Forelimb muscle (tissue), 1 donor: ENCODE measurements around the gene STOX2. TPM values are rescaled to one million over a fixed set of nuclear protein-coding genes. Genes with fewer than 3 reads are reported as not detected.

ENCODE experiments used
- DNase-seq: peaks from one replicate; pipeline ENCODE4 v3.0.0-alpha.2; 2013; ENCODE audit warnings: low read depth
- polyA plus RNA-seq: library from polyadenylated mRNA; unstranded; fragments of 120-200 nt; gene quantifications from one replicate; pipeline ENCODE4 v1.2.1, GENCODE V29; 2013; ENCODE audit not compliant: insufficient read length

Gene STOX2
- polyA plus RNA-seq, 1 donor = 5.4 TPM

DNA sequence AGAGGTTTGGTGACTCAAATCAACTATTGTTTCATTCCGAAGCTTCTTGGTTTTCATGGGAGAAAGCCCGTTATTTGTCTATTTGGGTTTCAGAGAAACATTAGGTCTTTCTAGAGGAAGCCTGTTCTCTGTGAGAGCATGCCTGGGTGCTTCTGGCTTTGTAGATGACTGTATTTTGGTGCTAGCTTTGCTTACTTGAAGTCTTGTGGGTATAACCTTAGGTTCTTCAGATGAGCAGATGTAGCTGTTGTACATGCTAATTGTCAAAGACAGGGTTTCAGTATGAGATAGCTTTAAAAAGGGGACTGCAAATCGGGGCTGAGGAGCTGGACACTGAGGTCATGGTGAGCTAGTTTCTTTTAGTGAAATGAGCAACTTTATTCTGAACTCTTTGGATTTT lies 7.9 kb upstream of the STOX2 start:
- no peak for DNase-seq

DNA sequence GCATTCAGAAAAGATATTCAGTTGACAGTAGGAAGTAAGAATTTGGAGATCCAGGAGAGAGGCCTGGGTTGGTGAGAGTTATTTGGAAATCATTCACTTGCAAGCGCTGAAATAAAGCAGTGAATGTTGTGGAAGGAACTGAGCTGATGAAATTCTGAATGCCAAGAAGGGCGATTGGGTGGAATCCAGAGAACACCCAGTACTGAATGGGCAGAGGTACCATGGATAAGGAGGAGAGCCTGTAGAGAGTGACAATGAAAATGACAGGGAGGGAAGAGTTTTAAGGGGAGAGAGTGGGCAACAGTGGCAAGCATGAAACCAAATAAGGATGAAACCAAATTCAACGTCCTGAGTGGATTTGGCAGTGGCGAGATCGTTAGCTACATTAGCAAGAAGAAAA lies 6.7 kb upstream of the STOX2 start:
- no peak for DNase-seq

DNA sequence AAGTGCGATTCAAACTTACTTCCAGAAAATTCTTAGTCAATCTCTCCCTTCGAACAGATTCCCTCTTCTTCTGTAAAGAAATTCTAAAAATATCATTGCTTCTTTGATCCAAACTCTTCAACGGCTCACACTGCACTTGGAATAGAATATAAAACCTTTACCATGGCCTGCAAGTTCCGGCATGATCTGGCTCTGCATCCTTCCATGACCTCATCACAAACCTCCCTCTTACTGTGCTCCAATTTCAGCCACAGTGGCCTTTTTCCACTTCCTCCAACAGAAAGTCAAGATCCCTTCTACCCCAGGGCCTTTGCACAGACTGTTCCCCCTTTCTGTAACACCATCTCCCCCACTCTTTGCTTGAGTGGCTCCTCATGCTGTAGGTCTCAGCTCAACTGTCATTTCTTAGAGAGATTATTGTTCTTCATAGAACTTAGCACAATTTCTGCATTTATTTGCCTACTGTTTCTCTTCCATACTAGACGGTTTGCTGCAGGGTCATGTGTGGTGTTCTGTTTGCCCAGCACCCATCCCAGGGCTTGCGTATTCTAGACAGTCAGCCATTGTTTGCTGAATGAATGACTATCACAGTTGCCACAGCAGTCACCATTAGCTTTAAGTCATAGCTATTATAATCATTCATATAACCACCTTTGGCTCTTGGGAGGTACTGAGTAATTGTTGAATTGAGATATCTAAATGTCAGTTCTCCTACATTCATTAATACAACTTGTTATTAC lies 1.9 kb upstream of the STOX2 start:
- DNase-seq = no peak

DNA sequence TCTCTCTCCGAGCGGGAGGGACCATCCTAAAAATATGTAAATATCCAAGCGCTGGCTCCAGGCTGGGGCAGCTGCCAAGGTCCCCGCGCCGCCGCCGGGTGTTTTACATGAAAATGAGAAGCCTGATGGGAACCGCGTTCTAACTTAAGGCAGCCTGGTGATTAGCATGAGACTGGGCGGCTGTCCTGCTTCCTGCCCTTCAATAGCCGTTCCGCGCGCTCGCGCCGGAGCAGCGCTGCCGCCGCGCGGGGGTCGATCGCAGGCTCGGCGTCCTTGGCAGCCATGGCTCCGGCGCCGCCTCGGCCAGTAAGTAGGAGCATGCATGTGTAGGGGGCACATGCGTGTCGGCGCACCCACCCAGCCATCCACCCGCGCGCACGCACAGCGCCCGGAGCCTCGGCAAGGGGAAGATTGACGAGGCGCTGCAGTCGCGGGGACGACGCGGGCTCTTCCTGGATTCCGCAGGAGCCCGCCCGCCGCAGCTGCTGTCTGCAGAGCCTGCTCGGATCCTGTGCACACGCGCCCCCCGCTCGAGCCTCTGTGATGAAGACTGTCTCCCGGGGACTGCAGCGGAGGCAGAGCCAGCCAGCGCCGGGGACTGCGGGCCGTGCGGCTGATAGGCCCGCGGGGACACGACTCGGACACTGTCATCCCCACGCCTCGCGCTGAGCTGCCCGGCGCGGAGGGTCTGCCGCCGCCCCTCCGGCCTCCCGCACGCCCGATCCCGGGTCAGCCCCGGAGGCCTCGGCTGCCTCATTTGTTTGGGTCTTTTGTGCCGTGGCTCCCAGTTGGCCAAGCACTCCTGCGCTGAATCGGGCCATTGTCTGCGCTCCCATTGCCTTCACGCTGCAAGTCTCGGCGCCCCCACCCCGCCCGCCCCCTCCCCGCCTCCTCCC lies 734 bp downstream of the STOX2 start:
- no peak for DNase-seq

DNA sequence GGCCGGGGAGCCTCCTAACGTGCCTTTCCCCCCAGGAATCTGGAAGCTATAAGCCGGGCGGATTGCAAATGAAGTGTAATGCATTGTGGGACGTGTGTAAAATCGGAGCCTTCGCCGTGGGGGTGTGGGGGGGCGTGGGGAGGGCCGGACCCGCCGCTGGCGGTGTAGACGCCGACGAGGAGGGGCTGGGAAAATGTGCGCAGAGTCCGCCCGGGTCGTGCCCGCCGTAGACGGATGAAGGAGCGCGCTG lies 1.3 kb downstream of the STOX2 start:
- no peak for DNase-seq

DNA sequence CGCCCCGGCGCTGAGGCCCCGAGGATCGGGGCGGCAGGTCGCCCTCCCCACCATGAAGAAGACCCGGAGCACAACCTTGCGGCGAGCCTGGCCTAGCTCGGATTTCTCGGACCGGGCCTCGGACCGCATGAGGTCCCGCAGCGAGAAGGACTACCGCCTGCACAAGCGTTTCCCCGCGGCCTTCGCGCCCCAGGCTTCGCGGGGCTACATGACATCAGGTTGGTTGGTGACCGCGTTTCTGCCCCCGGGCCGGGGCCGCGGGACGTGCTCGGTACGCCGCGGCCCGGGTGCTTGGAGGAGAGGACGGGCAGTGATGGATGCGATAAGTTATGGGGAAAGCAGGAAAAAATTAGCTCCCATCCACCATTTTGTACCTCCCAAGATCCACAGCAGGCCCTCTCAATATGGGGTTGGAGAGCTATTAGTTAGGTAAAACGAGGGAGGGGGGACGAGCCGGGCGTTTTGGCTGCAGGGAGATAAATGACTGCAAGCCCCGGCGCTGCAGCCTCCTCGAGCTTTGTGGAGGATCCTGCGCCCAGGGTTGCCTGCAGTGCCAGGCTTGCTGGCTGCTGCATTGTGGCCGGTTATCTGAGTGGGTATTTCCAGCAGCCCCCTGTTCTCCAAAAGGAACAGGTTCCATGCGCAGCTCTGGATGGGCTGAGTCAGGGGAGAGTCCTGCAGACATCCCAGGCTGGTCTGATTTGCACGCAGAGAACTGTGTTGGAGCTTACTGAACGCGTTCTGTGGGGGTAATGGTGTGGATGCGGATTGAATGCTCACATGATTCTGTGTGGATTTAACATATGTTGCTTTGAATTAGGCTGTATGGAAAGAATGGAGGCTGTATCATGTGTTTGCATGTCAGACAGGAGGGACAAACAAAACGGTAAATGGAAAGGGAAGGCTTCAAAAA lies 1.9 kb downstream of the STOX2 start:
- DNase-seq = no peak

DNA sequence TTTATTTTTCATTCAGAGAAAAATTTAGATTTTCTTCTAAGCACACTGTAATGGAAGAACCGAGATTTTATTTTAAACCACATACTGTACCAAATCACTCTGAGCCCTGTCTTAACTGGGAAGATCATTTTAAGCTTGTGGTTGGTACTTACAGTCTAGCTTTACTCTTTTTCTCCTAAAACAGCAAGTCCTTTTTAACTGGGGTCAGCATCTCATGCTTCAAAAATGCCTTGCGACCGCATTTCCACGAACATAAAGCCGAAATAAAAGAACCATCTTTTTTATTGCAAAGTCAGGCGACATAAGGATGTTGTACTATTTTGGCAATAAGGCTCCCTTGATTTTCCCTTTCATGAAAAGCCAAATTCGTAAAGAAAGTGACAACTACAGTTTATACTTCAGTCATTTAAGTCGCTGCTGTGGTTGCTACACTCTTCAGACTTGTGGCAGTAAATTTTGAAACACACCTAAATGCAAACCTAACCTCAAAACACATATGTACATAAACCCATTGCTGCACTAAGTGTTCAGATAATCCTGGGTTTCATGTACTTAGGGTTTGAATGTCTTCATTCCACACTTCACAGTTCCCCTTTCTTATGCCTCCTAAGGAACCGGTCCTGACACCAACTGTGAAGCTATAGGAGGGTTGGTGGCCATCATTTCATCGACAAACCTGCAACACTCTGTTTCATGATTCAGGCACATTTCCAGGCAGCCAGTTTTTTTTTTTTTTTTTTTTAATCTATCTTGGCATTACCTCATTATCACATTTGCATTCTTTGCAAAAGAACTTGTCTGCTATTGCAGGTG lies 3.0 kb downstream of the STOX2 start:
- DNase-seq = no peak

DNA sequence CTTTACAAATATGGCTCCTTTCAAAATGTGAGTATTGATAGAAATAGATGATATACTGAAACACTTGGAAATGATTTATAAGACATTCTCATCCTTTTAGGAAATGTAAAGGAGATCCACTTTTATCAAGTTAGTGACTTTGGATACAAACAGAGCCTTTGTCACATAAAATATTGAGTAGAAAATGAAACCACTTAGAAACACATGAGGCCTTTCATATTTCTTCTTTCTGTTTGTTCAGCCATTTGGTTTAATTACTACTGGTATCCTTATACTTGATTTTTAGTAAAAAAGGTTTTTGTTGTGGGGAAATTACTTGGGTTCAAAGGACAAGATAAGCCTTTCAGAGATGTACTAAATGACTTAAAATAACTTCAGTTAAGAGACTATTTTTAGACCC lies 4.1 kb downstream of the STOX2 start:
- DNase-seq = no peak

DNA sequence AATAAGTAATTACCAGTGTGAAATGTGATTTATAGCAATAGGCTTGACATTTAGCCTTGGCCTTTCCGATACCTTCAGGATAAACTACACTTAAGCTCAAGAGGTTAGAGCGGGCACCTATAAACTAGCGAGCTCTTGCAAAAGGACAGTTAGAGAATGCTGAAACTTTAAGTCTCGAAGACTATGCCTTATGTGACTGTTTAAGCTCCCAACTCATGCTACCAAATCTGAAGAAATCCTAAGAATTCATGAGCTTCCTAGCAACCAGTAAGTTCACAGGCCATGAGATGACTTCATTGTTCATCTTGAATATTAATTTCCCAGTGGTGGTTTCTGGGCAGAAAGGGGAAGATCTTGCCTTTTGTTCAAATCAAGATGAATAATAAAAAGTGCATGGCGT lies 4.7 kb downstream of the STOX2 start:
- DNase-seq = no peak

DNA sequence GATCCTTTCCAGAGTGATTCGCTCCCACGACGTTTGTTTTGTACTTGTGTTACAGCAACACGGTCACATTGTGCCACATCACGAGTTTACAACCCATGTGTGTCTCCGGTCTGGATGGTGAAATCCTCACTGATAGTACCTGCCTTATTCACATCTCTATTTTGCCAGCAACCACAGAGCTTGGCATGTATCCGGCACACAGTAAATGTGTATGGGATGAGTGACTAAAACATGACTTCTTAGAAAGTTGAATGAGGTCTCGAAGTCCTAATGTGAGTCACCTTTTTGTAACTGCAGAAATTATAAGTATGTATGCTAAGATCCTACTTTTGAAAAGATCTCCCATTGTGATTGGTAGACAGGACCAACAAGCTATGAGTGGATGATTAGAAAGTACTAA lies 7.5 kb downstream of the STOX2 start:
- no peak for DNase-seq

DNA sequence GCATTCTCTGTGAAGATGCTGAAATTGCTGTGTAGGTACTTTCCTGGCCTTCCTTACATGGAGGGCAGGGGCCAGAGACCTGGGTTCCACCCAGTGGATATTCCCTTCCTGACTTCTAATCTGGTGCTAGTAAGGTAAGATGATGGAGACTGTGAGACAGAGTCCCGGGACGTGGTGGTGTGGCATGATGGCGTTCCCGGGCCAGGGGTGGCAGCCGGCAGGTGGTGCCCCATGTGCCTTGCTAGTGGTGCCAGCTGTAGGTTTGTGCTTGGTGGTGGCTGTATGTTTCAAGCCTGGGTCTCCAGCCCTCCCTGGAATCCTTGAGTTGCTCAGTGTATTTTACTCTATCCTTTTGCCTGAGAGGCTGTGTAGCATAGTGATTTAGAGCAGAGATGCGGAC lies 10.9 kb downstream of the STOX2 start:
- DNase-seq = no peak

DNA sequence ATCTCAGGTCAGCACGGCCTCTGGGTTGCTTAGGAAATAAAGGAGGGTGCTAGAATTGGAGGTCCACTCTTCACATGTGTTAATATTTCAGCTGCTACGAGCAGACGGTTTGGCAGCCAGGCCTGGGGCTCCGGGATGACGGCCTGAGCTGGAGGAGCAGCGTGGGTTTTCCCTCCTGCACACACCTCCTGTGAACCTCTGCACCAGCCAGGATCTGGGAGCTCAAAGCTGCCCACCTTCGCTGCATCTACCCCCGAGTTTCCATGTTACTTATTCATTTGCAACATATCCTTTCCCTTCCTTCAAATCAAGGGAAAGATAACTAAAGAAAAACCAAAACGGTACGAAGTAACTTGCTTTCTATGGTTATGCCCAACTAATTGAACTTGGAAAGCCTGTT lies 13.6 kb downstream of the STOX2 start:
- no peak for DNase-seq

DNA sequence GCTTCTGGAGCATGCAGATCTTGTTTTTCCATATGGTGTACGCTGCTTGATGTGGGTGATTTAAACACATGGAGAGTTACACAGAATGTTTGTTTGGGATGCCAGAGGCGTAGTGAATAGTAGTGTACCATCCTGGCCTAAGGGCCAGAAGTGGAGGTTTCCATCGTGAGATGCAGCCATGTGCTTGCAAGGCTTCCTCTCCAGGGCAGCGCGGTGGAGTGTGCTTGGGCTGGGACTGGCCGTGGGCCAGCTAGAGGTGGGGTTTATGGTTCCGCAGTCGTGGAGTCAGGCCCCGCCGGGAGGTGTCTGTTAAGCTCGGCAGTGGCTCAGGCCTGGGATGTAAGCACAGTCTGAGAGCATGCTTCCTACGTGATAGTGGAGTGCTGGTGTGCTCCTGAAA lies 14.0 kb downstream of the STOX2 start:
- DNase-seq = no peak

DNA sequence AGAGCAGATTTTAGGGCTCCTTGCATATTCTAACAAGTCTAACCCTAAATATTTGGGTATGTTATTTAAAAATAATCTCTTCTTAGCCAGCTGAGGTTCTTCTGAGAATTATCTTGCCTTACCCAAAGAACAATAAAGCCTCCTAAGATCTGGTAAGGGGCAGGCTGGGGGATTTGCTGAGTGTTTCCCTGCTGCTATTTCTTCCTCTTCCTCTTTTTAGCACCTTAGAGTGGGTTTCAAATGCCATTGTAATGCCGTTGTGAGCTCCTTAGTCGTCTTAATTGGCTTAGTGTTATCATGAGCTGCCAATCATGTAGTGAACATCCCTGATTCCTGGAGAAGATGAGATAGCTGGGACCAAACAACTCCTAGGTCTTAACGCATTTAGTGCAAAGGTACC lies 15.4 kb downstream of the STOX2 start:
- no peak for DNase-seq

DNA sequence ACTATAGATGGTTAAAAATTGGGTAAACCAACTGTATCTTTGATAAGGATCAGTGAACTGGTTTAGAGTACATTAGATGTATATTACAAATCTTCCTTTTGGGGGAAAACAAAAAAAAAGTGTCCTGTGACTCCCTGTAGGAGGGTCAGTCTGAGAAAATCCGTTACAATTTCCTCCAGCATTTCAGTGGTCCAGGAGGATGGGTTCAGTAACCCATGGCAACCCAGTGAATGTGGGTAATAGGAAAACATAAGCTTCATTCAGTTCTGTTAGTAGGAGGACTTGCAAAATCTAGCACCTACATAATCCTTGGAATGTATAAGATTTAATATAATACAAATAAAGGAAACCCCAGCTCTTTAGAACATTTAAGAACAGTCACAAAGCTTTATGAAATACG lies 16.2 kb downstream of the STOX2 start:
- DNase-seq = no peak

DNA sequence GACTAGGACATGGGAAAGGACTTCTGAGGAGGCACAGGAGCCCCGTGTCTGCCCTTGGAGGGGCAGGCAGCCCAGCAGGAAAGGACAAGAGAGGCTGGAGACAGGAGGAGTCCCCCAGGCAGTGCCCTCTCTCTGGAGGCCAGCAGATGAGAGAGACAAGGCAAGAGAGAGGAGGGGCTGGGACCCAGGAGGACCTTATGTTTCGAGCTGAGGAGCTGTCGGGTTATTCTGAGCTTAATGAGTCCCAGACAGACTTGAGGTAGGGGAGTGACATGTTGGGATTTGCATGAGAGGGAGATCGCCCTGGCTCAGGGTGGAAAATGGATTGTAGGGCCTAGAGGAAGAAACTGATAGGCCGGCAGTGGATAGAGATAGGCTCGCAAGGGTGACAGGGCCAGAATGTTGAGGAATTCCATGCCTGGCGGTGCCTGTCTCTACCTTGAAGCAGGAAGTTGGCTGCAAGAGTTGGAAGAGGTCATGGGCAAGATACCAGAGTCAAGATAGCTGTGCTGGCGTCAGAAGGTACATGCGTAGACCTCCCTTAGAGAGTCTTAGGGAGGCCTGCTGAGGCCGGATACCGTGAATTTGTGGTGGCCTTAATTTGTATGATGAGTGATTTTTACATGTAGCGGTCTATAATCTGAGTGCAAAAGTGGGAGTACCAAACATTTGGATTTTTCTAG lies 19.4 kb downstream of the STOX2 start:
- DNase-seq = no peak

DNA sequence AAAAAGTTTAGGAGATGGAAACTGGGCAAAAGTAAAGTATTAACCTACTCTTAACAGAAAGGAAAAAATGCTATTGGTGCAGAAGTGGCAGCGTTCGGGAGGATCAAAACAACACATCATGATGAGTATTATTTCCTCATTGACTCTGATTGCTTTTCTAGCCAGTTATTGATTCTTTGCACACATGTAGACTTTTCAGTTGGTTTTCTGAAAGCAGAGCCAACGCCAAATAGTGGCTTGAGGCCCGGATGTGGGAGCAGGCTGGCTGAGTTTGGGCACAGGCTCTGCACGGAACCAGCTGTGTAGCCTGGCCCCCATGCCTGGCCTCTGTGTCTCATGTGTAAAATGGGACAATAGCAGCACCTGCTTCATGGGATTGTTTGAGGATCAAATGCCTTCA lies 21.8 kb downstream of the STOX2 start:
- no peak for DNase-seq

DNA sequence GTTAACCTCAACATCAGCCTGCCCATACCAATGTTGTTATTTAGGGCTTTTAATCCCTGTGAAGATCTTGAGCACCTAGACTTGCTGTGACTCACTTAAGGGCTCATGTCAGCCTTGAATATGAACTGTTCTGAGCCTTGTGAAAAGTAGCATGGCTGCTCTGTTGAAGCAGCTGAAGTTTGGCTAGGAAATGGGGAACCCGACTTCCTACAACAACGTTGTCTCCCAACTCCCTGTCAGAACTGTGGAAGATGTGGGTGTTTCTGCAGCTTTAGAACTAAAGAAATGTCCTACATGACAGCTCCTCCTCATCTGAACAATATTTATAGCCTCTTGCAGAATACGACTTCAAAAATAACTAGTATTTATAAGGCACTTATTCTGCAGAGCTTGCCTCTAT lies 27.5 kb downstream of the STOX2 start:
- no peak for DNase-seq

DNA sequence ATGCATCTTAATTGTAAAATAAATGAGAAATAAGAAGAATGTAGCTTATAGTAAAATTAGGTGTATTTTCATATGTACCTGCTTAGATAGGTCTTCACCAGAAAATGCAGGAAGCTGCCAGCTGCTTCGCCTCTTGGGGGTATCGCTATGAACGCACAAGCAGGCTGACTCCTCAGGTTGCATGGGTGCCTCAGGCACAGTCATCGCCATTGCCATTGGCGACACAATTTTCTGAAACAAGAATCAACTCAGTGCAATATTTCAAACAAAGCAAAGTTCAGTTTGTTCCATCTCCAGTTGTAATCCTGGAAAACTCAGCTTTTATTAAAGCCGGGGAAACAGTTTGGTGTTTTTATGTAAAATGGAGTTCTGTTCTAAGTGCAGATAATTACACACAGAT lies 29.7 kb downstream of the STOX2 start:
- no peak for DNase-seq

DNA sequence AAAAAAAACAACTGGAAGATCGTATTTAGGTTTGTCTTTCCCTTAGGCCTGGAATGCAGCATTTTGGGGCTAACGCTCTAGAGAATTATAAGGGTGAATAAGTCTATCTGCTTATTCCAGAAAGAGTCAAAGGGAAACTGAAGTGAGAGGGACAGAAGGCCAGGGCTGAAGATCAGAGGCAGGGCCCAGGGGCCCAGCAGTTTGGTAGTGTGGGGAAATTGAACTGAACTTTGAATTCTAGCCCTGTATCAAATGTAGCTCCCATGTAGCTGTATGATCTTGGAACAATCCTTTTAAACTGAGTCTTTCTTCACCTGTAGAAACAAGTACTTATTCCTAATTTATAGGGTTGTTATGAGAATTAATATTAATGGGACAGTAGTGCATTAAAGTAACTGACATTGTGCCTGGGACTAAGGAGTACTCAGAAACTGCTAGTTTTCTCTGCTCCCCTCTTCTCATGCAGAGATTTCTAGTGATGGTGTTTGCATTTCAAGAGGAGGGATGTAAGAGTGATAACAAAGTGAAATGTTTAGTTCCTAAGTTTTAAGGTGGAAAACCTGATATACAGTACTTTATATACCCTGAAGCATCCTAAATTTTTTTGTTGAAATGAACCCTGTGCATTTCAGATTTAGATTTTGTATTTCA lies 30.4 kb downstream of the STOX2 start:
- no peak for DNase-seq

DNA sequence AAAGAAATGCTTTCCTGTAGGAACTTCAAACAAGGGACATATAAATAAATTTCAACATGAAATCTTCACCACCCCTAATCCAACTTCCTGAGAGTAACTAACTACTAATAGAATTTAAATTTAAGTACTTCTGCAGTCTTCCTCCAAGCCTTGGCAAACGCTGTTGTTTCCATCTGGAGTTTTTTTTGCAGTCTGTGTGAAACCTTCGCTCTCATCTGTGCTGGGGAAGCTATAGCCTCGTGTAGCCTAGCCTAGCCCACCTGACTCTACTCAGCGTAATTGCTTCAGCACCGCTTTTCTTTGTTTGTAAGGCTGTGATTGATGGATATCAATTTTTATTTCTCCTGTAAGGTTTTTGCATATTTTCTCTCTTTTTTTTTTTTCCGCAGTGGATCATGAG lies 30.9 kb downstream of the STOX2 start:
- DNase-seq = peak; percentile 59
